Small intestine (tissue), 7 donors: ENCODE measurements around the gene CRTAC1. TPM values are rescaled to one million over a fixed set of nuclear protein-coding genes. Genes with fewer than 3 reads are reported as not detected.

Source experiments
- DNase-seq, 2 donors: peaks; one replicate each; pipeline versions ENCODE4 v3.0.0 to v3.0.0-alpha.2; 2013
- FAIRE-seq: peaks from 2 replicates; lab custom pipeline; 2012; peaks lifted over from hg19 to GRCh38; lab: Jason Lieb, UNC
- H3K27ac ChIP-seq, 3 donors: one replicate each; pipeline ENCODE4 v1.5.1; 2013; ENCODE audit warnings: low read length in 2 of 3, mild to moderate bottlenecking in 2 of 3, control low read depth in 1 of 3, inconsistent platforms in 1 of 3, low read depth in 1 of 3, moderate library complexity in 1 of 3
- H3K27me3 ChIP-seq, 3 donors: one replicate each; pipeline ENCODE4 v1.6.1; 2013; ENCODE audit warnings: low read length in 3 of 3, inconsistent platforms in 1 of 3; ENCODE audit not compliant: control insufficient read depth in 3 of 3, insufficient read depth in 3 of 3
- H3K36me3 ChIP-seq, 3 donors: one replicate each; pipeline ENCODE4 v1.6.1; 2013; ENCODE audit warnings: low read length in 3 of 3, inconsistent platforms in 1 of 3, low read depth in 1 of 3, mild to moderate bottlenecking in 1 of 3, moderate library complexity in 1 of 3; ENCODE audit not compliant: control insufficient read depth in 3 of 3, insufficient read depth in 2 of 3
- H3K4me1 ChIP-seq, 3 donors: one replicate each; pipeline ENCODE4 v1.6.1; 2013; ENCODE audit warnings: low read length in 2 of 3, inconsistent platforms in 1 of 3, low read depth in 1 of 3, mild to moderate bottlenecking in 1 of 3, moderate library complexity in 1 of 3; ENCODE audit not compliant: control insufficient read depth in 3 of 3, insufficient read depth in 2 of 3
- H3K4me3 ChIP-seq, 3 donors: one replicate each; pipeline ENCODE4 v1.5.1; 2013; ENCODE audit warnings: low read length in 3 of 3, control low read depth in 1 of 3, inconsistent platforms in 1 of 3, low read depth in 1 of 3, mild to moderate bottlenecking in 1 of 3, moderate library complexity in 1 of 3
- H3K9me3 ChIP-seq, 2 donors: one replicate each; pipeline ENCODE4 v1.6.1; 2013; ENCODE audit warnings: low read depth in 1 of 2, low read length in 1 of 2; ENCODE audit not compliant: control insufficient read depth in 2 of 2, insufficient read depth in 1 of 2
- WGBS, 3 donors: extraction: QIAGEN DNeasy Blood & Tissue Kit; methylation state at CpG; one replicate each; pipeline ENCODE4 v1.1.7; 2013; 5-methylcytosine and 5-hydroxymethylcytosine counted together
- polyA plus RNA-seq, 4 donors: library from polyadenylated mRNA; stranded (reverse) in 3 of 4; unstranded in 1 of 4; fragments of 200-250 nt in 3 of 4; fragments of 120-200 nt in 1 of 4; gene quantifications; one replicate each; pipeline versions ENCODE4 v1.2.1 to v1.2.3, GENCODE V29; 2013
- donor health status: healthy with polysubstance abuse.
- donor health status: control.
- donor health status: control.
- donor health status: Bipolar disorder and iron deficiency.
- donor health status: healthy.

Gene CRTAC1
- polyA plus RNA-seq, 4 donors: 0.75 to 2.3 TPM; not detected in 2

GRCh38 chr10:97975598-97975997 is 54.8 kb downstream of the CRTAC1 start:
- Histone ChIP-seq H3K36me3 (no peaks in the 10 kb centered on the region), H3K27ac (no peak overlapping the region), H3K9me3 (no peaks in the 10 kb centered on the region), H3K27me3 (peaks cover 4 to 47% (median 20%) of the 10 kb centered on the region in 3 donors), H3K4me1 (no peaks in the 10 kb centered on the region), H3K4me3 (no peak overlapping the region)
- WGBS, 3 donors: 79 to 87% (median 81%) methylated on average over 12 of the region's 12 CpGs
- FAIRE-seq: no peak
- DNase-seq: no peak

- FAIRE-seq: no peak
- Histone ChIP-seq H3K27ac (no peak overlapping the region), H3K36me3 (no peaks in the 10 kb centered on the region), H3K4me1 (no peaks in the 10 kb centered on the region), H3K9me3 (no peaks in the 10 kb centered on the region), H3K27me3 (peaks cover 4 to 47% (median 19%) of the 10 kb centered on the region in 3 donors), H3K4me3 (no peak overlapping the region)
- no peak for DNase-seq
- 30 to 42% (median 32%) methylated on average over 55 to 57 of the region's 57 CpGs for WGBS, 3 donors
Observed at GRCh38 chr10:97974526-97975525, 55.6 kb downstream of the CRTAC1 start.

- no peaks in the 10 kb centered on the region for H3K9me3 ChIP-seq
- no peaks in the 10 kb centered on the region for H3K36me3 ChIP-seq
- DNase-seq: no peak
- H3K4me1 ChIP-seq: no peaks in the 10 kb centered on the region
- H3K4me3 ChIP-seq: no peak overlapping the region
- FAIRE-seq: no peak
- 61 to 66% (median 66%) methylated on average over 16 of the region's 16 CpGs for WGBS, 3 donors
- no peak overlapping the region for H3K27ac ChIP-seq
- H3K27me3 ChIP-seq: peaks cover 4 to 52% (median 22%) of the 10 kb centered on the region in 3 donors
Observed at GRCh38 chr10:97974100-97974499, 56.3 kb downstream of the CRTAC1 start.

- no peaks in the 10 kb centered on the region for H3K4me1 ChIP-seq
- no peak for FAIRE-seq
- no peaks in the 10 kb centered on the region for H3K36me3 ChIP-seq
- H3K4me3 ChIP-seq: no peak overlapping the region
- no peak for DNase-seq
- no peak overlapping the region for H3K27ac ChIP-seq
- H3K9me3 ChIP-seq: no peaks in the 10 kb centered on the region
- H3K27me3 ChIP-seq: peaks cover 0 to 27% (median 7%) of the 10 kb centered on the region in 3 donors
- WGBS, 3 donors: 54 to 62% (median 55%) methylated on average over 4 of the region's 4 CpGs
Observed at GRCh38 chr10:97969538-97970079, 60.8 kb downstream of the CRTAC1 start.

- WGBS, 3 donors: 74 to 82% (median 79%) methylated on average over 5 of the region's 5 CpGs
- Histone ChIP-seq H3K9me3 (no peaks in the 10 kb centered on the region), H3K27me3 (peaks cover 0 to 14% (median 13%) of the 10 kb centered on the region in 3 donors), H3K4me3 (no peak overlapping the region), H3K36me3 (no peaks in the 10 kb centered on the region), H3K4me1 (no peaks in the 10 kb centered on the region), H3K27ac (no peak overlapping the region)
- DNase-seq (no peak), FAIRE-seq (no peak)
Observed at GRCh38 chr10:97964748-97965147, 65.7 kb downstream of the CRTAC1 start.

GRCh38 chr10:97961945-97962344 is 68.5 kb downstream of the CRTAC1 start:
- 62 to 70% (median 66%) methylated on average over 7 of the region's 7 CpGs for WGBS, 3 donors
- Histone ChIP-seq H3K4me3 (no peak overlapping the region), H3K36me3 (no peaks in the 10 kb centered on the region), H3K4me1 (no peaks in the 10 kb centered on the region), H3K27me3 (peaks cover 0 to 10% (median 8%) of the 10 kb centered on the region in 3 donors), H3K27ac (no peak overlapping the region), H3K9me3 (no peaks in the 10 kb centered on the region)
- DNase-seq: no peak
- no peak for FAIRE-seq

GRCh38 chr10:97960269-97961056 is 70.0 kb downstream of the CRTAC1 start:
- no peaks in the 10 kb centered on the region for H3K4me1 ChIP-seq
- H3K4me3 ChIP-seq: no peak overlapping the region
- DNase-seq: no peak
- FAIRE-seq: no peak
- H3K36me3 ChIP-seq: no peaks in the 10 kb centered on the region
- 47 to 59% (median 53%) methylated on average over 4 of the region's 4 CpGs for WGBS, 3 donors
- peaks cover 0 to 10% (median 8%) of the 10 kb centered on the region in 3 donors for H3K27me3 ChIP-seq
- H3K27ac ChIP-seq: no peak overlapping the region
- no peaks in the 10 kb centered on the region for H3K9me3 ChIP-seq

GRCh38 chr10:97949462-97949861 is 81.0 kb downstream of the CRTAC1 start:
- no peak overlapping the region for H3K4me3 ChIP-seq
- peaks cover 0 to 8% of the 10 kb centered on the region in 2 donors for H3K9me3 ChIP-seq
- no peak for FAIRE-seq
- DNase-seq: no peak
- peaks cover 0 to 2% (median 0%) of the 10 kb centered on the region in 3 donors for H3K27me3 ChIP-seq
- H3K36me3 ChIP-seq: no peaks in the 10 kb centered on the region
- H3K4me1 ChIP-seq: no peaks in the 10 kb centered on the region
- WGBS, 3 donors: 74 to 79% (median 76%) methylated on average over 4 of the region's 4 CpGs
- no peak overlapping the region for H3K27ac ChIP-seq
